A673 (cell line): ENCODE measurements around the gene ZEB2.

Experiments
- CTCF ChIP-seq: fragments of 300-800, 200-600 bp; sonication (generic); conservative IDR thresholded peaks from 2 replicates; pipeline ENCODE4 v1.5.1; 2017; ENCODE audit warnings: low read depth, mild to moderate bottlenecking, antibody characterized with exemption, low read length, moderate library complexity, mixed read lengths
- EZH2 ChIP-seq: fragments of 200-600 bp; sonication (generic); IDR thresholded peaks from 2 replicates; pipeline ENCODE4 v1.6.1; 2017; ENCODE audit warnings: borderline replicate concordance, low read depth, mild to moderate bottlenecking, mixed read lengths, antibody characterized with exemption, low read length; ENCODE audit not compliant: poor library complexity, severe bottlenecking

GRCh38 chr2:144539289-144539782 is 19.4 kb upstream of the ZEB2 start:
- TF ChIP-seq CTCF: no peak
- TF ChIP-seq EZH2: no peak
